ENCODE data around the gene VMP1. TPM values are rescaled to one million over a fixed set of nuclear protein-coding genes. Genes with fewer than 3 reads are reported as not detected.

Gene VMP1
- total RNA-seq, 1 donor from 2014 or later = 50.8 TPM

DNA sequence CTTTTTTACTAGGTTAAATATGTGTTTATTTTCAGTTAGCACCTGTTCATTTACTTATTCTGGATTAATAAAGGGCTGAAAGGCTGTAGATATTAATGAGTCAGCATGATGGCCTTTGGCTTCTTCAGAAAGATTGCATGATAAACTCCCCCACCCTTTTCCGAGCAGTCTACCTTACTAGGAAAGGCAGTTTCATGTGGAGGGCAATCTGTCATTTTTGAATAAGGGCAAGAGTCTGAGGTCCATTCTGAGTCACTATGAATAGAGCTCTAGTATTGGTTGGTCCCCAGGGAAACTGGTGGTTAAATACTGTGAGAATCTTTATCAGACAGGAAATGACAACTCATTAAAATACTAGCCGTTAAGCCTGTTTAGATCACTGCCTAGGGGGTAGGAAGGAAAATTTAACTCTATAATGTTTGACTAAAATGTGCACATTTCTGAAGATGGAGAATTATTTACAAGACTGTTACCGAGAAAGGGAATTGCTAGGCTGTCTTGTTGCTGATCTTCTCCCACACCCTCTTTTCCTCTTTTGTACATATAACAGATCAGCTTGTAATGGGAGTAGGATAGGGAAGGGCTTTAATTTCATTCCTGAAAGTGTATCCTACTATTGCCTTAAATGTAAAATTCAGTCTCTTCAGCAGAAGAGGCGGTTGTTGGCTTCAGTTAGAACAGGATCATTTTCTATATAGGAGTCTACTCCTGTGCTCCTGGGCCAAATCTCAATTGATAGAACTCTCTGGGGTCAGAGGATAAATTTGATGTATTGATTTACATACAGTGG is 122.0 kb downstream of the VMP1 start:
- no peak for DNase-seq
- Histone ChIP-seq H3K27me3 (ENCODE audit: low read depth) (no peaks in the 10 kb centered on the region), H3K9me3 (replicated peaks) (no peaks in the 10 kb centered on the region), H3K36me3 (no peaks in the 10 kb centered on the region), H3K4me3 (peak overlapping the region; percentile 1), H3K27ac (replicated peaks) (peak overlapping the region; percentile 66), H3K4me1 (peaks cover 43% of the 10 kb centered on the region)
- intact Hi-C loops (cut with micrococcal nuclease) = no loop called here
- TF ChIP-seq, protein P1, sequence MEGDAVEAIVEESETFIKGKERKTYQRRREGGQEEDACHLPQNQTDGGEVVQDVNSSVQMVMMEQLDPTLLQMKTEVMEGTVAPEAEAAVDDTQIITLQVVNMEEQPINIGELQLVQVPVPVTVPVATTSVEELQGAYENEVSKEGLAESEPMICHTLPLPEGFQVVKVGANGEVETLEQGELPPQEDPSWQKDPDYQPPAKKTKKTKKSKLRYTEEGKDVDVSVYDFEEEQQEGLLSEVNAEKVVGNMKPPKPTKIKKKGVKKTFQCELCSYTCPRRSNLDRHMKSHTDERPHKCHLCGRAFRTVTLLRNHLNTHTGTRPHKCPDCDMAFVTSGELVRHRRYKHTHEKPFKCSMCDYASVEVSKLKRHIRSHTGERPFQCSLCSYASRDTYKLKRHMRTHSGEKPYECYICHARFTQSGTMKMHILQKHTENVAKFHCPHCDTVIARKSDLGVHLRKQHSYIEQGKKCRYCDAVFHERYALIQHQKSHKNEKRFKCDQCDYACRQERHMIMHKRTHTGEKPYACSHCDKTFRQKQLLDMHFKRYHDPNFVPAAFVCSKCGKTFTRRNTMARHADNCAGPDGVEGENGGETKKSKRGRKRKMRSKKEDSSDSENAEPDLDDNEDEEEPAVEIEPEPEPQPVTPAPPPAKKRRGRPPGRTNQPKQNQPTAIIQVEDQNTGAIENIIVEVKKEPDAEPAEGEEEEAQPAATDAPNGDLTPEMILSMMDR (IDR thresholded peaks at IDR 0.05; ENCODE audit: borderline replicate concordance) = no peak

DNA sequence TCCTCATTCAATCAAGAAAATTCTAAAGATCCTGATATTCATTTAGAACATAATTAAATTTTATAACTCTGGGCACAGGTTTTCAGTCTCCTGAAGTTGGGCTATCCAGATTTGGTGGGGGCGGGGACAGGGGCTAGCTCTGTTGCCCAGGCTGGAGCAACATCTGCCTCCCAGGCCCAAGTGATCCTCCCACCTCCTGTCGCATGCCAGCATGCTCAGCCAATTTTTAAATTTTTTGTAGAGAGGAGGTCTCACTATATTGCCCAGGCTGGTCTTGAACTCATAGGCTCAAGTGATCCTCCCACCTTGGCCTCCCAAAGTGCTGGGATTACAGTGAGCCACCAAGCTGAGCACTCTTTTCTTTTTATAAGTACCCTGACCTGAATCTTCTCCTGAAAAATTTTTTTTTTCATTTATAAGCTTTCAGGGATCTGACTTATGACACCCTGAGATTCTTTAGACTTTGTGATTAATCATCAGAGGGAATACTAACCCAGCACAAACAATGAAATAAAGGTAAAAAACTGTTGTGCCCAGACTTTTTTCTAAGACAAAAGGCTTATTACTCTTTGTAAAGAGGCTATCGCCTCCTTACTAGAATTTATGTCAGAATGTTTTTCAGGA is 122.7 kb downstream of the VMP1 start:
- H3K9me3 ChIP-seq (replicated peaks) = no peaks in the 10 kb centered on the region
- H3K27ac ChIP-seq (replicated peaks) = peak overlapping the region; percentile 66
- no peaks in the 10 kb centered on the region for H3K36me3 ChIP-seq
- peaks cover 43% of the 10 kb centered on the region for H3K4me1 ChIP-seq
- H3K4me3 ChIP-seq = no peak overlapping the region
- TF ChIP-seq, protein P1 (IDR thresholded peaks at IDR 0.05; ENCODE audit: borderline replicate concordance) = no peak
- no peaks in the 10 kb centered on the region for H3K27me3 ChIP-seq (ENCODE audit: low read depth)
- DNase-seq = no peak
- intact Hi-C loops (cut with micrococcal nuclease) = no loop called here

DNA sequence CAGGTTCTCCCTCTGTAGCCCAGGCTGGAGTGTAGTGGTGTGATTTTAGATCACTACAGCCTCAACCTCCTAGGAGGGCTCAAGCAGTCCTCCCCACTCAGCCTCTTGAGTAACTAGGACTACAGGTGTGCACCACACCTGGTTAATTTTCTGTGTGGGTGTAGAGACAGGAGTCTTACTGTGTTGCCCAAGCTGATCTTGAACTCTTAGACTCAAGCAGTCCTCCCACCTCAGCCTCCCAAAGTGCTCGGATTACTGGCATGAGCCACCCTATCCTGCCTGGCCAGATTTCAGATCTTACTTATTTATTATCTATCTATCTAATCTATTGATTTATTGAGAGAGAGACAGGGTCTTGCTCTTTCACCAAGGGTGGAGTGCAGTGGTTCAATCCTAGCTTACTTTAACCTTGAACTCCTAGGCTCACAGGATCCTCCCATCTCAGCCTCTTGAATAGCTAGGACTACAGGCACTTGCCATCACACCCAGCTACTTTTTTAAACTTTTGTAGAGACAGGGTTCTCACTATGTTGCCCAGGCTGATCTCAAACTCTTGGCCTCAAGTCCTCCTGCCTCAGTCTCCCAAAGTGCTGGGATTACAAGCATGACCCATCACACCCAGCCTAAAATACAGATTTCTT is 123.5 kb downstream of the VMP1 start:
- no peaks in the 10 kb centered on the region for H3K27me3 ChIP-seq (ENCODE audit: low read depth)
- TF ChIP-seq, protein P1 (IDR thresholded peaks at IDR 0.05; ENCODE audit: borderline replicate concordance) = no peak
- peaks cover 43% of the 10 kb centered on the region for H3K4me1 ChIP-seq
- no peaks in the 10 kb centered on the region for H3K36me3 ChIP-seq
- no peak for DNase-seq
- H3K27ac ChIP-seq (replicated peaks) = peak overlapping the region; percentile 66
- H3K4me3 ChIP-seq = no peak overlapping the region
- intact Hi-C loops (cut with micrococcal nuclease) = no loop called here
- H3K9me3 ChIP-seq (replicated peaks) = no peaks in the 10 kb centered on the region

DNA sequence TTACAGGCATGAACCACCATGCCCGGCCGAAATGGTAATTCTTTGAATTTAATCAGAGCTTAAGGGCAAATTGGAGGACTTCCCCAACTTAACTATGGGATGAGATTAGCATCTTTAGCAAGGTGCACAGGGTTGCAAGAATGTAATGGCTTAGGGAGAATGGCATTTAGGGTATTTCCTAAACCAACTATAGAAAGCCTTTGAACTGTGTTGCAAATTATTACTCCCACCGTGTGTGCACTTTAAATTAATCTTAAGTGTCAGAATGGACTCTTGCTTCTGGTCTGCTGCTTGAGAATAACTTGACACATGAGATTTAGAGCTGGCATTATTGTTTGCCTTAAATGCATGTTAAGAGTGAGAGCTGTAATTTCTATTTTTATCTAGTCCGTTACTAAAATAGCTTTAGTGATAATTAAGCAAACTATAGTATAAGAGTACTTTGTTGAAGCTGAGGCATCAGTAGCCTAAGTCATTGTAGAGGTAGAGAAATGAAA is 125.5 kb downstream of the VMP1 start:
- DNase-seq = no peak
- H3K4me1 ChIP-seq = peaks cover 51% of the 10 kb centered on the region
- H3K9me3 ChIP-seq (replicated peaks) = no peaks in the 10 kb centered on the region
- no peaks in the 10 kb centered on the region for H3K36me3 ChIP-seq
- intact Hi-C loops (cut with micrococcal nuclease) = no loop called here
- H3K4me3 ChIP-seq = no peak overlapping the region
- peak overlapping the region; percentile 63 for H3K27ac ChIP-seq (replicated peaks)
- no peaks in the 10 kb centered on the region for H3K27me3 ChIP-seq (ENCODE audit: low read depth)
- TF ChIP-seq, protein P1 (IDR thresholded peaks at IDR 0.05; ENCODE audit: borderline replicate concordance) = no peak

DNA sequence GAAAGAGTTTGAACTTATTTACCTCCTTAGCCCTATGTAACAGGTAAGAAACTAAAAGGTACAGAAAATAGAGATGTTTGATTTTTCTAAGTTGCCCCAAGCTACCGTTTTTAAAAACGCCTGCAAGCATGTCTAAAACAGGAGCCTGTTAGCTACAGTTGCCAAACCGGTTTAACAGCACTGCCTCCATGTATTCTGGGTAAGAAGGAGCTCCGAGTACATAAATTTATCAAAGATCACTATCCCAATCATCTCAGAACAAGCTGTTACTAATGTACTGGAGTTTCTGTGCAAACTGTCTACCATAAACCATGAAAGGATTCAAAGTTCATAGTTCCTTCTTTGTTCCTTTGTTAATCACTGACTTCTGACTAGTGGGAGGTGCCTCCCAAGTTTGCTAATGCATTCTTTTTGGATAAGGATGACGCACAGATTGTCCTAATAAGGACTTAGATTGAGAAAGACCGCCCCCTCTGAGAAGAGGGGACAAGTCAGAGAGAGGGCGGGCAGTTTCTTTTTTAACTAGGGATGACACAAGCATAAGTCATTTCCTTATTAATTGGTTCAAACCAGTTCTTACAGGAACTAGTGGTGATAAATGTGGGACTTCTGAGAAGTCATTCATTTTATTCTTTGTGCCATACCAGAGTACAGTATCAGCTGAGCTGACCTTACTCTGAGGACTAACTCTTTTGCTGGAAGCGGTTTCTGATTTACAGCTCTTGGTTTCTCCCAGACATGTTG is 130.0 kb downstream of the VMP1 start:
- Histone ChIP-seq H3K36me3 (peaks cover 15% of the 10 kb centered on the region), H3K27me3 (ENCODE audit: low read depth) (no peaks in the 10 kb centered on the region), H3K4me1 (peaks cover 59% of the 10 kb centered on the region), H3K27ac (replicated peaks) (peak overlapping the region; percentile 89), H3K4me3 (peak overlapping the region; percentile 65), H3K9me3 (replicated peaks) (no peaks in the 10 kb centered on the region)
- DNase-seq = no peak
- TF ChIP-seq, protein P1 (IDR thresholded peaks at IDR 0.05; ENCODE audit: borderline replicate concordance) = no peak
- intact Hi-C loops (cut with micrococcal nuclease) = loop anchor here (5.0 kb wide), 1 partner anchor 80 kb away; no protein-coding TSS in a partner anchor

Data from left ventricle myocardium inferior (tissue), 1 donor.